ENCODE results near the gene CHAD.

GRCh38 chr17:50481648-50482047, 13.0 kb upstream of the CHAD start:
- TF ChIP-seq CEBPB (IDR thresholded peaks at IDR 0.05; ENCODE audit: borderline replicate concordance, low read depth, low read length) (no peak), NBN (conservative IDR thresholded peaks at IDR 0.05) (no peak), PLSCR1 (CRISPR knock-in tag; IDR thresholded peaks at IDR 0.05; ENCODE audit: borderline replicate concordance) (no peak), JUN (CRISPR knock-in tag; IDR thresholded peaks at IDR 0.05) (no peak), CENPT (CRISPR knock-in tag; IDR thresholded peaks at IDR 0.05; ENCODE audit: low read depth) (no peak), RFX5 (IDR thresholded peaks at IDR 0.05; ENCODE audit: low read depth, low read length) (no peak), REST (IDR thresholded peaks at IDR 0.05; ENCODE audit: borderline replicate concordance in 1 of 2, low read depth in 1 of 2, low read length in 2 of 2) (no peak), NCOR1 (IDR thresholded peaks at IDR 0.05; ENCODE audit: borderline replicate concordance, low read length) (no peak), ZNF660 (CRISPR knock-in tag; IDR thresholded peaks at IDR 0.05; ENCODE audit: borderline replicate concordance, low read depth) (no peak)
